Ishikawa (cell line): ENCODE results near the gene TIAM1.

Experiments used
- CEBPB ChIP-seq: IDR thresholded peaks from 2 replicates; pipeline ENCODE4 v1.6.1; 2012
- CREB1 ChIP-seq: IDR thresholded peaks from 2 replicates; pipeline ENCODE4 v1.6.1; 2012; ENCODE audit warnings: low read depth
- EGR1 ChIP-seq: IDR thresholded peaks from 2 replicates; pipeline ENCODE4 v1.6.1; 2012
- EP300 ChIP-seq: IDR thresholded peaks from 2 replicates; pipeline ENCODE4 v1.6.1; 2012; ENCODE audit warnings: borderline replicate concordance
- FOXM1 ChIP-seq: IDR thresholded peaks from 2 replicates; pipeline ENCODE4 v1.6.1; 2012; ENCODE audit warnings: low read depth, borderline replicate concordance
- NFIC ChIP-seq: IDR thresholded peaks from 2 replicates; pipeline ENCODE4 v1.6.1; 2012
- RAD21 ChIP-seq: IDR thresholded peaks from 2 replicates; pipeline ENCODE4 v1.6.1; 2012; ENCODE audit warnings: low read depth
- REST ChIP-seq: IDR thresholded peaks from 2 replicates; pipeline ENCODE4 v1.6.1; 2012; ENCODE audit warnings: low read depth, mild to moderate bottlenecking
- TAF1 ChIP-seq: IDR thresholded peaks from 2 replicates; pipeline ENCODE4 v1.6.1; 2012; ENCODE audit warnings: low read depth, mild to moderate bottlenecking
- TCF12 ChIP-seq: IDR thresholded peaks from 2 replicates; pipeline ENCODE4 v1.6.1; 2012; ENCODE audit warnings: low read depth
- TEAD4 ChIP-seq: IDR thresholded peaks from 2 replicates; pipeline ENCODE4 v1.6.1; 2012
- YY1 ChIP-seq: IDR thresholded peaks from 2 replicates; pipeline ENCODE4 v1.6.1; 2012; ENCODE audit warnings: low read depth
- ZBTB7A ChIP-seq: IDR thresholded peaks from 2 replicates; pipeline ENCODE4 v1.6.1; 2012; ENCODE audit warnings: low read depth
- TF ChIP-seq, protein P1 (sequence below): IDR thresholded peaks from 2 replicates; pipeline ENCODE4 v1.6.1; 2012
- TF ChIP-seq, protein P2 (sequence below): IDR thresholded peaks from 2 replicates; pipeline ENCODE4 v1.6.1; 2012

The TIAM1 gene

DNA sequence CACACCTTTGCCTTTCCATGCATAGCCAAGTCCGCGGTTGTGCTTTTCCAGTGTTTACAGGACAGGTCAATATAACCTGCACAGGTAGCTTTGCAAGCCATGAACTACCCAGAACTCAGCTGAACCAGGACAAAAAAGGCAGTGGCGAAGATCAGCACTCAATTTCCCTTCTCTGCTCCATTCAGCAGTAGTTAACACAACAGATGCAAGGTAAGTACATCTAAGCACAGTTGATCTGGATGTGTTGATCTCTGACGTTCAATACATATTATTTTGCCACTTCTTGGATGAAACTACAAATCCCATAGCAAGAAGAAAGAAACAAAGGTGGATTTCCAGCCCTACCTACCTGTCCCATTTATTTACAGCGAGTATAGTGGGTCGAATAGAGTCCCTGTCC lies 159.2 kb downstream of the TIAM1 start:
- TF ChIP-seq, protein P1, sequence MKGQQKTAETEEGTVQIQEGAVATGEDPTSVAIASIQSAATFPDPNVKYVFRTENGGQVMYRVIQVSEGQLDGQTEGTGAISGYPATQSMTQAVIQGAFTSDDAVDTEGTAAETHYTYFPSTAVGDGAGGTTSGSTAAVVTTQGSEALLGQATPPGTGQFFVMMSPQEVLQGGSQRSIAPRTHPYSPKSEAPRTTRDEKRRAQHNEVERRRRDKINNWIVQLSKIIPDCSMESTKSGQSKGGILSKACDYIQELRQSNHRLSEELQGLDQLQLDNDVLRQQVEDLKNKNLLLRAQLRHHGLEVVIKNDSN: no peak
- TF ChIP-seq CREB1: no peak
- TF ChIP-seq CEBPB: no peak
- TF ChIP-seq NFIC: no peak
- no peak for TF ChIP-seq RAD21
- TF ChIP-seq FOXM1: no peak
- no peak for TF ChIP-seq REST
- TF ChIP-seq TCF12: no peak
- no peak for TF ChIP-seq EGR1
- TF ChIP-seq ZBTB7A: no peak
- no peak for TF ChIP-seq TAF1
- TF ChIP-seq, protein P2, sequence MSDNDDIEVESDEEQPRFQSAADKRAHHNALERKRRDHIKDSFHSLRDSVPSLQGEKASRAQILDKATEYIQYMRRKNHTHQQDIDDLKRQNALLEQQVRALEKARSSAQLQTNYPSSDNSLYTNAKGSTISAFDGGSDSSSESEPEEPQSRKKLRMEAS: no peak
- TF ChIP-seq TEAD4: no peak
- TF ChIP-seq YY1: no peak
- TF ChIP-seq EP300: no peak

- TF ChIP-seq TAF1 (no peak), CEBPB (no peak), TEAD4 (no peak), YY1 (no peak), ZBTB7A (no peak), REST (no peak), FOXM1 (no peak), CREB1 (no peak), TCF12 (no peak), EP300 (no peak), RAD21 (no peak), EGR1 (no peak), NFIC (no peak)
- TF ChIP-seq, protein P2: no peak
- TF ChIP-seq, protein P1: no peak
Measured at GRCh38 chr21:31184459-31184858, 159.6 kb downstream of the TIAM1 start.

GRCh38 chr21:31182231-31183140 lies 161.6 kb downstream of the TIAM1 start:
- TF ChIP-seq YY1 (no peak), CEBPB (no peak), REST (no peak), ZBTB7A (no peak), CREB1 (no peak), FOXM1 (no peak), EP300 (no peak), TEAD4 (no peak), TCF12 (no peak), RAD21 (no peak), NFIC (no peak), EGR1 (no peak), TAF1 (no peak)
- TF ChIP-seq, protein P1: no peak
- TF ChIP-seq, protein P2: no peak
